ENCODE measurements around the gene ZNF302. TPM values are rescaled to one million over a fixed set of nuclear protein-coding genes. Genes with fewer than 3 reads are reported as not detected.

The ZNF302 gene
- total and polyA plus RNA-seq, 4 donors, result 5.8 to 18.6 (median 13.6) TPM

DNA sequence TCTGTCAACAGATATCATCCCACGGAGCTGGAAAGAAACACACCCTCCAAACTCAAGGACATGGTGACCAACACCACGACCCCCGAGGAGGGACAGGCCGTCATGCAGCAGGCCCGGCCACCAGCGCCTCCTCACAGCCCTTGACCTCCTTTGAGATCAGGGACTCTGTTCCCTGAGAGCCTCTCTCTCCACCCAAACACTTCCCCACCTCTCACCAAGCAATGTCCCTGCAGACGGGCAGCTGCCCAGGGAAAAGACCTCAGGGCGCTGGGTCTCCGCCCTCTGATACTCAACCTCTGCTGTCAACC lies 10.6 kb upstream of the ZNF302 start:
- WGBS, result 77% methylated on average over 9 of the region's 9 CpGs
- Histone ChIP-seq H3K9me3 (ENCODE audit: control insufficient read depth in 4 of 4, low read length in 3 of 4) (no peaks in the 10 kb centered on the region), H3K27ac (ENCODE audit: low read depth in 1 of 2, low read length in 2 of 2) (peak overlapping the region; percentile 76 to 93), H3K9ac (ENCODE audit: low read depth in 1 of 2, low read length in 2 of 2) (no peak overlapping the region), H3K27me3 (ENCODE audit: control insufficient read depth in 4 of 4, insufficient read depth in 4 of 4, low read length in 3 of 4) (no peaks in the 10 kb centered on the region), H3K4me1 (ENCODE audit: control insufficient read depth in 4 of 4, insufficient read depth in 4 of 4, low read length in 3 of 4) (peaks cover 7 to 58% (median 42%) of the 10 kb centered on the region in 4 donors), H3K36me3 (ENCODE audit: control insufficient read depth in 4 of 4, insufficient read depth in 3 of 4, low read depth in 1 of 4, low read length in 3 of 4) (no peaks in the 10 kb centered on the region), H3K4me3 (ENCODE audit: low read depth in 1 of 3, low read length in 3 of 3) (peak overlapping the region in 2 of 3 donors; percentile 48 to 61)
- no peak for DNase-seq (ENCODE audit: low spot score)
- no peak for TF ChIP-seq GABPA (IDR thresholded peaks at IDR 0.05 in 1 of 2, conservative IDR thresholded peaks at IDR 0.05 in 1 of 2)
- TF ChIP-seq, protein P1, sequence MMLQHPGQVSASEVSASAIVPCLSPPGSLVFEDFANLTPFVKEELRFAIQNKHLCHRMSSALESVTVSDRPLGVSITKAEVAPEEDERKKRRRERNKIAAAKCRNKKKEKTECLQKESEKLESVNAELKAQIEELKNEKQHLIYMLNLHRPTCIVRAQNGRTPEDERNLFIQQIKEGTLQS (IDR thresholded peaks at IDR 0.05), result no peak
- TF ChIP-seq, protein P2, sequence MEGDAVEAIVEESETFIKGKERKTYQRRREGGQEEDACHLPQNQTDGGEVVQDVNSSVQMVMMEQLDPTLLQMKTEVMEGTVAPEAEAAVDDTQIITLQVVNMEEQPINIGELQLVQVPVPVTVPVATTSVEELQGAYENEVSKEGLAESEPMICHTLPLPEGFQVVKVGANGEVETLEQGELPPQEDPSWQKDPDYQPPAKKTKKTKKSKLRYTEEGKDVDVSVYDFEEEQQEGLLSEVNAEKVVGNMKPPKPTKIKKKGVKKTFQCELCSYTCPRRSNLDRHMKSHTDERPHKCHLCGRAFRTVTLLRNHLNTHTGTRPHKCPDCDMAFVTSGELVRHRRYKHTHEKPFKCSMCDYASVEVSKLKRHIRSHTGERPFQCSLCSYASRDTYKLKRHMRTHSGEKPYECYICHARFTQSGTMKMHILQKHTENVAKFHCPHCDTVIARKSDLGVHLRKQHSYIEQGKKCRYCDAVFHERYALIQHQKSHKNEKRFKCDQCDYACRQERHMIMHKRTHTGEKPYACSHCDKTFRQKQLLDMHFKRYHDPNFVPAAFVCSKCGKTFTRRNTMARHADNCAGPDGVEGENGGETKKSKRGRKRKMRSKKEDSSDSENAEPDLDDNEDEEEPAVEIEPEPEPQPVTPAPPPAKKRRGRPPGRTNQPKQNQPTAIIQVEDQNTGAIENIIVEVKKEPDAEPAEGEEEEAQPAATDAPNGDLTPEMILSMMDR (IDR thresholded peaks at IDR 0.05; ENCODE audit: low read depth, low read length, missing input control), result no peak
- TF ChIP-seq RXRA (IDR thresholded peaks at IDR 0.05), result no peak
- TF ChIP-seq HNF4G (IDR thresholded peaks at IDR 0.05), result no peak
- TF ChIP-seq NR2F2 (IDR thresholded peaks at IDR 0.05), result no peak
- no peak for TF ChIP-seq HNF4A (conservative IDR thresholded peaks at IDR 0.05)
- no peak for TF ChIP-seq SP1 (IDR thresholded peaks at IDR 0.05)
- TF ChIP-seq, protein P3, sequence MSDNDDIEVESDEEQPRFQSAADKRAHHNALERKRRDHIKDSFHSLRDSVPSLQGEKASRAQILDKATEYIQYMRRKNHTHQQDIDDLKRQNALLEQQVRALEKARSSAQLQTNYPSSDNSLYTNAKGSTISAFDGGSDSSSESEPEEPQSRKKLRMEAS (IDR thresholded peaks at IDR 0.05), result no peak
- no peak for TF ChIP-seq EGR1 (IDR thresholded peaks at IDR 0.05; ENCODE audit: low read depth in 2 of 2)
- TF ChIP-seq, protein P4, sequence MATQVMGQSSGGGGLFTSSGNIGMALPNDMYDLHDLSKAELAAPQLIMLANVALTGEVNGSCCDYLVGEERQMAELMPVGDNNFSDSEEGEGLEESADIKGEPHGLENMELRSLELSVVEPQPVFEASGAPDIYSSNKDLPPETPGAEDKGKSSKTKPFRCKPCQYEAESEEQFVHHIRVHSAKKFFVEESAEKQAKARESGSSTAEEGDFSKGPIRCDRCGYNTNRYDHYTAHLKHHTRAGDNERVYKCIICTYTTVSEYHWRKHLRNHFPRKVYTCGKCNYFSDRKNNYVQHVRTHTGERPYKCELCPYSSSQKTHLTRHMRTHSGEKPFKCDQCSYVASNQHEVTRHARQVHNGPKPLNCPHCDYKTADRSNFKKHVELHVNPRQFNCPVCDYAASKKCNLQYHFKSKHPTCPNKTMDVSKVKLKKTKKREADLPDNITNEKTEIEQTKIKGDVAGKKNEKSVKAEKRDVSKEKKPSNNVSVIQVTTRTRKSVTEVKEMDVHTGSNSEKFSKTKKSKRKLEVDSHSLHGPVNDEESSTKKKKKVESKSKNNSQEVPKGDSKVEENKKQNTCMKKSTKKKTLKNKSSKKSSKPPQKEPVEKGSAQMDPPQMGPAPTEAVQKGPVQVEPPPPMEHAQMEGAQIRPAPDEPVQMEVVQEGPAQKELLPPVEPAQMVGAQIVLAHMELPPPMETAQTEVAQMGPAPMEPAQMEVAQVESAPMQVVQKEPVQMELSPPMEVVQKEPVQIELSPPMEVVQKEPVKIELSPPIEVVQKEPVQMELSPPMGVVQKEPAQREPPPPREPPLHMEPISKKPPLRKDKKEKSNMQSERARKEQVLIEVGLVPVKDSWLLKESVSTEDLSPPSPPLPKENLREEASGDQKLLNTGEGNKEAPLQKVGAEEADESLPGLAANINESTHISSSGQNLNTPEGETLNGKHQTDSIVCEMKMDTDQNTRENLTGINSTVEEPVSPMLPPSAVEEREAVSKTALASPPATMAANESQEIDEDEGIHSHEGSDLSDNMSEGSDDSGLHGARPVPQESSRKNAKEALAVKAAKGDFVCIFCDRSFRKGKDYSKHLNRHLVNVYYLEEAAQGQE (IDR thresholded peaks at IDR 0.05), result no peak
- TF ChIP-seq FOXA2 (IDR thresholded peaks at IDR 0.05), result no peak
- TF ChIP-seq YY1 (IDR thresholded peaks at IDR 0.05), result no peak
- TF ChIP-seq, protein P5, sequence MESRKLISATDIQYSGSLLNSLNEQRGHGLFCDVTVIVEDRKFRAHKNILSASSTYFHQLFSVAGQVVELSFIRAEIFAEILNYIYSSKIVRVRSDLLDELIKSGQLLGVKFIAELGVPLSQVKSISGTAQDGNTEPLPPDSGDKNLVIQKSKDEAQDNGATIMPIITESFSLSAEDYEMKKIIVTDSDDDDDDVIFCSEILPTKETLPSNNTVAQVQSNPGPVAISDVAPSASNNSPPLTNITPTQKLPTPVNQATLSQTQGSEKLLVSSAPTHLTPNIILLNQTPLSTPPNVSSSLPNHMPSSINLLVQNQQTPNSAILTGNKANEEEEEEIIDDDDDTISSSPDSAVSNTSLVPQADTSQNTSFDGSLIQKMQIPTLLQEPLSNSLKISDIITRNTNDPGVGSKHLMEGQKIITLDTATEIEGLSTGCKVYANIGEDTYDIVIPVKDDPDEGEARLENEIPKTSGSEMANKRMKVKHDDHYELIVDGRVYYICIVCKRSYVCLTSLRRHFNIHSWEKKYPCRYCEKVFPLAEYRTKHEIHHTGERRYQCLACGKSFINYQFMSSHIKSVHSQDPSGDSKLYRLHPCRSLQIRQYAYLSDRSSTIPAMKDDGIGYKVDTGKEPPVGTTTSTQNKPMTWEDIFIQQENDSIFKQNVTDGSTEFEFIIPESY (IDR thresholded peaks at IDR 0.05), result no peak
- TF ChIP-seq JUND (IDR thresholded peaks at IDR 0.05), result no peak
- no peak for TF ChIP-seq FOXA1 (IDR thresholded peaks at IDR 0.05)
